GM12872 (cell line): ENCODE measurements around the gene AMHR2.

Experiments
- TF ChIP-seq, protein P1 (sequence below): IDR thresholded peaks from 3 replicates; pipeline ENCODE4 v1.5.1; 2011; ENCODE audit warnings: low read depth, mild to moderate bottlenecking, low read length, moderate library complexity; ENCODE audit not compliant: insufficient read depth

Gene AMHR2

GRCh38 chr12:53467880-53468279 lies 44.2 kb downstream of the AMHR2 start:
- TF ChIP-seq, protein P1, sequence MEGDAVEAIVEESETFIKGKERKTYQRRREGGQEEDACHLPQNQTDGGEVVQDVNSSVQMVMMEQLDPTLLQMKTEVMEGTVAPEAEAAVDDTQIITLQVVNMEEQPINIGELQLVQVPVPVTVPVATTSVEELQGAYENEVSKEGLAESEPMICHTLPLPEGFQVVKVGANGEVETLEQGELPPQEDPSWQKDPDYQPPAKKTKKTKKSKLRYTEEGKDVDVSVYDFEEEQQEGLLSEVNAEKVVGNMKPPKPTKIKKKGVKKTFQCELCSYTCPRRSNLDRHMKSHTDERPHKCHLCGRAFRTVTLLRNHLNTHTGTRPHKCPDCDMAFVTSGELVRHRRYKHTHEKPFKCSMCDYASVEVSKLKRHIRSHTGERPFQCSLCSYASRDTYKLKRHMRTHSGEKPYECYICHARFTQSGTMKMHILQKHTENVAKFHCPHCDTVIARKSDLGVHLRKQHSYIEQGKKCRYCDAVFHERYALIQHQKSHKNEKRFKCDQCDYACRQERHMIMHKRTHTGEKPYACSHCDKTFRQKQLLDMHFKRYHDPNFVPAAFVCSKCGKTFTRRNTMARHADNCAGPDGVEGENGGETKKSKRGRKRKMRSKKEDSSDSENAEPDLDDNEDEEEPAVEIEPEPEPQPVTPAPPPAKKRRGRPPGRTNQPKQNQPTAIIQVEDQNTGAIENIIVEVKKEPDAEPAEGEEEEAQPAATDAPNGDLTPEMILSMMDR, result no peak

GRCh38 chr12:53468282-53468681 lies 44.6 kb downstream of the AMHR2 start:
- TF ChIP-seq, protein P1, result no peak

GRCh38 chr12:53472056-53472582 lies 48.5 kb downstream of the AMHR2 start:
- TF ChIP-seq, protein P1, result no peak

DNA sequence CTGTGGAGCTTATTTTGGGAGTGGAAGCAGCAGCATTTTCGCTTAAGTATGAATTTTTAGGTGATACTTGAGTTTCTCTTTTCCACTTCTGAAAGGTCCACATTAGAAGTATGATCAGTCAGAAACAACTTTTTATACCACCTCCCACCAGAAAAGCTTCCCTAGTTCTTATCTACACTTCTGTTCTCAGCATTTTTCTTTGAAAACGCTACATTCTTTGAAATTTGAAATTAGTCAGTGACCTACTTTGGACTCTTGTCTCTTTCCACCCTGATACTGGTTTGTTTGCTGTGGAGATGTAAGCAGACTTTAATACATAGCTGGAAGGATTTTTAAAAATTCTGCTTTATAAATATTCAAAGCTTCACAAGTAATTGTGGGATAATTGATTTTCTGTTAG lies 50.4 kb downstream of the AMHR2 start:
- TF ChIP-seq, protein P1, result no peak

- TF ChIP-seq, protein P1, result no peak
These were observed 51.2 kb downstream of the AMHR2 start for GRCh38 chr12:53474819-53475218.

- TF ChIP-seq, protein P1, result peak; percentile 37; the same call in 2 of the 3 replicates
These were observed 53.1 kb downstream of the AMHR2 start for GRCh38 chr12:53476769-53477209.

DNA sequence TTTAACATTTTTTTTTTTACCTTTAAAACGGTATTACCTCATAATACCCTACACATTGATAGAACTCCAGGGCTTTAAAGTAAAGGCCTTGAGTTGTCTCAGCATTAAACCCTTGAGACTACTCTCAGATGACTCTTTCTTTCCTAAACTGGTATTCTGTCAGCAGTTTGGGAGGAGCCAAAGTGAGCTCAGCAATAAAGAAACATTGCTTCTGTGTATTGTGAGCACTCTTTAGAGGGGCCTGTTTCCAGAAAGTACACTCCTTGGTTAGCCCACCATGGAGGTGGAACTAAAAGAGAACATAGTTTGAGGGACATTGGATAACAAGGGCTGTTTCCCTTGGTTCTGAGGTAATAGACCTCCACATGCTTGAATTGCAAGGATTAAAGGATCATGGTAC lies 55.2 kb downstream of the AMHR2 start:
- TF ChIP-seq, protein P1, result no peak

DNA sequence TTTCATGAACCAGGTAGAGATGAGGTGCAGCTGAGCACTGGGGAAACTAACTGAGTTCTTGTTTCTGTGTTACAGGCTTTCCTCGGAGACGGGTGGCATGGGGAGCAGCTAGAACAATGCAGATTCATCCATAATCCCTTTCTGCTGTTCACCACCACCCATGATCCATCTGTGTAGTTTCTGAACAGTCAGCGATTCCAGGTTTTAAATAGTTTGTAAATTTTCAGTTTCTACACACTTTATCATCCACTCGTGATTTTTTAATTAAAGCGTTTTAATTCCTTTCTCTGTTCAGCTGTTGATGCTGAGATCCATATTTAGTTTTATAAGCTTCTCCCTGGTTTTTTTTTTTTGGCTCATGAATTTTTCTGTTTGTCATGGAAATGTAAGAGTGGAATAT lies 55.7 kb downstream of the AMHR2 start:
- TF ChIP-seq, protein P1, result no peak
